Nephron (organoid): Measurements from ENCODE around the gene SORT1.

ENCODE experiments used
- H3K27ac Mint-ChIP-seq, 3 experiments: 2 replicates each; pipeline ENCODE4 v1.8.0; 2020; ENCODE audit warnings: mixed read lengths in 3 of 3, mild to moderate bottlenecking in 2 of 3, moderate library complexity in 1 of 3
- H3K27me3 Mint-ChIP-seq: 2 replicates; pipeline ENCODE4 v1.8.0; 2021; ENCODE audit warnings: low read depth, mild to moderate bottlenecking, moderate library complexity, mixed read lengths
- H3K36me3 Mint-ChIP-seq: 2 replicates; pipeline ENCODE4 v1.8.0; 2020; ENCODE audit warnings: low read depth, mixed read lengths
- H3K4me1 Mint-ChIP-seq: 2 replicates; pipeline ENCODE4 v1.8.0; 2020; ENCODE audit warnings: mixed read lengths
- H3K4me3 Mint-ChIP-seq, 3 experiments: 2 replicates each; pipeline ENCODE4 v1.8.0; 2020; ENCODE audit warnings: mild to moderate bottlenecking in 3 of 3, mixed read lengths in 3 of 3, moderate library complexity in 2 of 3
- H3K9me3 Mint-ChIP-seq: 2 replicates; pipeline ENCODE4 v1.8.0; 2020; ENCODE audit warnings: mixed read lengths
- CTCF ChIP-seq, 3 experiments: fragments of 200-600 bp; sonication (generic); IDR thresholded peaks; one replicate each; pipeline ENCODE4 v1.5.0; 2021; ENCODE audit warnings: antibody characterized with exemption in 3 of 3; ENCODE audit not compliant: unreplicated experiment in 3 of 3

SORT1 gene

GRCh38 chr1:109425391-109426280 lies 27.9 kb upstream of the SORT1 start:
- no peaks in the 10 kb centered on the region for H3K9me3 Mint-ChIP-seq
- no peak for TF ChIP-seq CTCF (IDR thresholded peaks at IDR 0.05; ENCODE audit: unreplicated experiment in 3 of 3)
- H3K36me3 Mint-ChIP-seq: peaks cover 14% of the 10 kb centered on the region
- H3K27me3 Mint-ChIP-seq: no peaks in the 10 kb centered on the region
- peak overlapping the region; percentile 97 to 99 (median 99) for H3K4me3 Mint-ChIP-seq
- H3K4me1 Mint-ChIP-seq: peaks cover 28% of the 10 kb centered on the region
- H3K27ac Mint-ChIP-seq: peak overlapping the region; percentile 87 to 97 (median 97)

GRCh38 chr1:109423498-109423897 lies 25.8 kb upstream of the SORT1 start:
- H3K4me3 Mint-ChIP-seq: peak overlapping the region in 2 of 3 experiments; percentile 7 to 14
- no peaks in the 10 kb centered on the region for H3K27me3 Mint-ChIP-seq
- H3K9me3 Mint-ChIP-seq: no peaks in the 10 kb centered on the region
- TF ChIP-seq CTCF (IDR thresholded peaks at IDR 0.05; ENCODE audit: unreplicated experiment in 3 of 3): no peak
- H3K27ac Mint-ChIP-seq: no peak overlapping the region
- H3K36me3 Mint-ChIP-seq: peaks cover 22% of the 10 kb centered on the region
- H3K4me1 Mint-ChIP-seq: peaks cover 28% of the 10 kb centered on the region

GRCh38 chr1:109412551-109412950 lies 14.8 kb upstream of the SORT1 start:
- no peaks in the 10 kb centered on the region for H3K9me3 Mint-ChIP-seq
- TF ChIP-seq CTCF (IDR thresholded peaks at IDR 0.05; ENCODE audit: unreplicated experiment in 3 of 3): no peak
- no peaks in the 10 kb centered on the region for H3K27me3 Mint-ChIP-seq

GRCh38 chr1:109404838-109405237 lies 7.1 kb upstream of the SORT1 start:
- H3K36me3 Mint-ChIP-seq: peaks cover 46% of the 10 kb centered on the region
- no peaks in the 10 kb centered on the region for H3K9me3 Mint-ChIP-seq
- no peaks in the 10 kb centered on the region for H3K27me3 Mint-ChIP-seq
- H3K4me3 Mint-ChIP-seq: no peak overlapping the region
- no peak for TF ChIP-seq CTCF (IDR thresholded peaks at IDR 0.05; ENCODE audit: unreplicated experiment in 3 of 3)
- no peak overlapping the region for H3K27ac Mint-ChIP-seq
- no peaks in the 10 kb centered on the region for H3K4me1 Mint-ChIP-seq

More at GRCh38 chr1:109412551-109412950, 14.8 kb upstream of the SORT1 start:
- Mint-ChIP-seq H3K27ac (no peak overlapping the region), H3K36me3 (peaks cover 82% of the 10 kb centered on the region), H3K4me3 (no peak overlapping the region), H3K4me1 (no peaks in the 10 kb centered on the region)

- no peaks in the 10 kb centered on the region for H3K9me3 Mint-ChIP-seq
- no peak overlapping the region for H3K4me3 Mint-ChIP-seq
- no peak for TF ChIP-seq CTCF (IDR thresholded peaks at IDR 0.05; ENCODE audit: unreplicated experiment in 3 of 3)
- peaks cover 15% of the 10 kb centered on the region for H3K4me1 Mint-ChIP-seq
- no peaks in the 10 kb centered on the region for H3K27me3 Mint-ChIP-seq
- peaks cover 25% of the 10 kb centered on the region for H3K36me3 Mint-ChIP-seq
- no peak overlapping the region for H3K27ac Mint-ChIP-seq
Measured at GRCh38 chr1:109402025-109402424, 4.3 kb upstream of the SORT1 start.
